ENCODE measurements around the gene TMEM63A.

The TMEM63A gene

GRCh38 chr1:225883616-225884265, 1.6 kb upstream of the TMEM63A start:
- DNase-seq: no peak

GRCh38 chr1:225882694-225883615, 775 bp upstream of the TMEM63A start:
- DNase-seq: peak; percentile 57

- DNase-seq: peak; percentile 81
These were observed 860 bp downstream of the TMEM63A start for GRCh38 chr1:225881081-225881958.

- peak; percentile 51 for DNase-seq
These were observed 1.5 kb downstream of the TMEM63A start for GRCh38 chr1:225880636-225881035.

GRCh38 chr1:225880222-225880588, 2.0 kb downstream of the TMEM63A start:
- peak; percentile 80 for DNase-seq

- peak; percentile 95 for DNase-seq
These were observed 2.5 kb downstream of the TMEM63A start for GRCh38 chr1:225879521-225880221.

GRCh38 chr1:225878282-225878681, 3.9 kb downstream of the TMEM63A start:
- no peak for DNase-seq

- DNase-seq: peak; percentile 47
These were observed 4.6 kb downstream of the TMEM63A start for GRCh38 chr1:225877580-225877979.

- no peak for DNase-seq
These were observed 5.2 kb downstream of the TMEM63A start for GRCh38 chr1:225876900-225877510.

GRCh38 chr1:225875044-225875815, 7.0 kb downstream of the TMEM63A start:
- peak; percentile 61 for DNase-seq

- DNase-seq: no peak
These were observed 7.7 kb downstream of the TMEM63A start for GRCh38 chr1:225874431-225874830.

- DNase-seq: no peak
These were observed 8.8 kb downstream of the TMEM63A start for GRCh38 chr1:225873281-225873850.

GRCh38 chr1:225872075-225872430, 10.1 kb downstream of the TMEM63A start:
- no peak for DNase-seq

GRCh38 chr1:225871359-225872074, 10.7 kb downstream of the TMEM63A start:
- no peak for DNase-seq

- DNase-seq: no peak
These were observed 11.3 kb downstream of the TMEM63A start for GRCh38 chr1:225870911-225871310.

- no peak for DNase-seq
These were observed 13.4 kb downstream of the TMEM63A start for GRCh38 chr1:225868631-225869330.

- no peak for DNase-seq
These were observed 15.2 kb downstream of the TMEM63A start for GRCh38 chr1:225866981-225867380.

- no peak for DNase-seq
These were observed 15.9 kb downstream of the TMEM63A start for GRCh38 chr1:225866061-225866837.

- no peak for DNase-seq
These were observed 16.7 kb downstream of the TMEM63A start for GRCh38 chr1:225865514-225865913.

All from RPMI8226 (cell line).